ENCODE data around the gene U2SURP. TPM values are rescaled to one million over a fixed set of nuclear protein-coding genes. Genes with fewer than 3 reads are reported as not detected.

The U2SURP gene
- total and polyA plus RNA-seq, 10 of the 15 experiments (the other 5 are each of a cell fraction or from before 2014, with no cell fraction given) = 76.3 to 277 (median 150) TPM

DNA sequence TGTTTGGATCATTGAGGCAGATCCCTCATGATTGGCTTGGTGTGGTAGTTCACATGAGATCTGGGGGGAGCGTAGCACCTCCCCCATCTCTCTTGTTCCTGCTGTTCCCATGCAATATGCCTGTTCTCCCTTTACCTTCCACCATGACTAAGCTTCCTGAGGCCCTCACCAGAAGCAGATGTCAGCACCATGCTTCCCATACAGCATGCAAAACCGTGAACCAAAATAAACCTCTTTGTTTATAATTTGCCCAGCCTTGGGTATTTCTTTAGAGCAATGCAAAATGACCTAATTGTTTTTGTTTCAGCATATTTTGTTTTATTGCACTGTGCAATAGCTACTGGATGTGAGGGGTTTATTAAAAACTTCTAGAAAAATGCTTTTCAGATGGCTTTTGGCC, 61.6 kb downstream of the U2SURP start:
- no peak overlapping the region for H3K27ac ChIP-seq (ENCODE audit: control insufficient read depth, insufficient read depth)
- peaks cover 10% of the 10 kb centered on the region for H3K4me1 ChIP-seq (ENCODE audit: control insufficient read depth, insufficient read depth, low read length)
- FAIRE-seq (no peak), DNase-seq (ENCODE audit: low read depth, low spot score) (no peak), ATAC-seq (no peak)
- ChIA-PET CTCF (interaction anchor here (1.5 kb wide), 1 partner anchor 20 kb away, joined by 3 read pairs; no protein-coding TSS in a partner anchor), SMC1A (ENCODE audit: uncharacterized antibody, unreplicated experiment) (interaction anchor here (1.0 to 1.6 kb wide), 2 partner anchors 8 to 21 kb away, joined by 4 read pairs; no protein-coding TSS in a partner anchor), POLR2A (interaction anchor here (0.5 kb wide), 1 partner anchor 18 kb away, joined by 7 read pairs; no protein-coding TSS in a partner anchor), RAD21 (ENCODE audit: unreplicated experiment) (no interaction called here)
- no peaks in the 10 kb centered on the region for H3K27me3 ChIP-seq (replicated peaks in 1 of 2; ENCODE audit: control insufficient read depth in 2 of 2, insufficient read depth in 2 of 2, low read length in 1 of 2)
- BruUV-seq (replicated peaks) = no TSS peak
- H3K36me3 ChIP-seq (ENCODE audit: control insufficient read depth in 2 of 2, insufficient read depth in 2 of 2, low read length in 1 of 2) = peaks cover 0 to 8% of the 10 kb centered on the region in 2 experiments; a peak in 1 of 4 replicates
- no peaks in the 10 kb centered on the region for H4K20me1 ChIP-seq (ENCODE audit: control insufficient read depth, insufficient read depth)
- in situ Hi-C loops (cut with MboI) (no loop called here), intact Hi-C loops (cut with micrococcal nuclease; ENCODE audit: unreplicated experiment) (no loop called here)
- no peak overlapping the region for H3K4me3 ChIP-seq
- no peaks in the 10 kb centered on the region; the same call in 1 of the 2 replicates for H3K79me2 ChIP-seq (ENCODE audit: control insufficient read depth, insufficient read depth, low read length)
- no peak for TF ChIP-seq STAT3 (IDR thresholded peaks at IDR 0.05; ENCODE audit: low read depth, low read length)
- TF ChIP-seq POLR2AphosphoS2 (IDR thresholded peaks at IDR 0.05; ENCODE audit: low read depth, low read length) = no peak
- TF ChIP-seq JUNB (IDR thresholded peaks at IDR 0.05) = no peak
- no peak for TF ChIP-seq NR2C2 (IDR thresholded peaks at IDR 0.05; ENCODE audit: borderline replicate concordance, control insufficient read depth, insufficient read length, low read depth)
- no peak for TF ChIP-seq RBBP5 (conservative IDR thresholded peaks at IDR 0.05)
- TF ChIP-seq FOS (IDR thresholded peaks at IDR 0.05; ENCODE audit: borderline replicate concordance, extremely low read depth, insufficient read length) = no peak
- TF ChIP-seq SUZ12 (IDR thresholded peaks at IDR 0.05; ENCODE audit: unreplicated experiment) = no peak
- TF ChIP-seq, protein P1, sequence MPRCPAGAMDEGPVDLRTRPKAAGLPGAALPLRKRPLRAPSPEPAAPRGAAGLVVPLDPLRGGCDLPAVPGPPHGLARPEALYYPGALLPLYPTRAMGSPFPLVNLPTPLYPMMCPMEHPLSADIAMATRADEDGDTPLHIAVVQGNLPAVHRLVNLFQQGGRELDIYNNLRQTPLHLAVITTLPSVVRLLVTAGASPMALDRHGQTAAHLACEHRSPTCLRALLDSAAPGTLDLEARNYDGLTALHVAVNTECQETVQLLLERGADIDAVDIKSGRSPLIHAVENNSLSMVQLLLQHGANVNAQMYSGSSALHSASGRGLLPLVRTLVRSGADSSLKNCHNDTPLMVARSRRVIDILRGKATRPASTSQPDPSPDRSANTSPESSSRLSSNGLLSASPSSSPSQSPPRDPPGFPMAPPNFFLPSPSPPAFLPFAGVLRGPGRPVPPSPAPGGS (IDR thresholded peaks at IDR 0.05; ENCODE audit: borderline replicate concordance, insufficient read depth, low read depth, low read length, poor library complexity, severe bottlenecking) = no peak
- no peak for TF ChIP-seq RFX5 (IDR thresholded peaks at IDR 0.05; ENCODE audit: low read depth, low read length)
- no peak for TF ChIP-seq HCFC1 (IDR thresholded peaks at IDR 0.05; ENCODE audit: low read length)
- no peak for TF ChIP-seq POLR2AphosphoS5 (IDR thresholded peaks at IDR 0.05; ENCODE audit: low read length)
- no peak for TF ChIP-seq HDAC6 (IDR thresholded peaks at IDR 0.05; ENCODE audit: unreplicated experiment)
- no peak for TF ChIP-seq SREBF2 (IDR thresholded peaks at IDR 0.05; ENCODE audit: low read length)
- TF ChIP-seq EZH2 (IDR thresholded peaks at IDR 0.05; ENCODE audit: borderline replicate concordance, control insufficient read depth, low read depth, low read length) = no peak
- no peak for TF ChIP-seq NFXL1 (IDR thresholded peaks at IDR 0.05; ENCODE audit: borderline replicate concordance)
- TF ChIP-seq RCOR1 (conservative IDR thresholded peaks at IDR 0.05; ENCODE audit: low read depth, low read length) = no peak
- TF ChIP-seq, protein P2, sequence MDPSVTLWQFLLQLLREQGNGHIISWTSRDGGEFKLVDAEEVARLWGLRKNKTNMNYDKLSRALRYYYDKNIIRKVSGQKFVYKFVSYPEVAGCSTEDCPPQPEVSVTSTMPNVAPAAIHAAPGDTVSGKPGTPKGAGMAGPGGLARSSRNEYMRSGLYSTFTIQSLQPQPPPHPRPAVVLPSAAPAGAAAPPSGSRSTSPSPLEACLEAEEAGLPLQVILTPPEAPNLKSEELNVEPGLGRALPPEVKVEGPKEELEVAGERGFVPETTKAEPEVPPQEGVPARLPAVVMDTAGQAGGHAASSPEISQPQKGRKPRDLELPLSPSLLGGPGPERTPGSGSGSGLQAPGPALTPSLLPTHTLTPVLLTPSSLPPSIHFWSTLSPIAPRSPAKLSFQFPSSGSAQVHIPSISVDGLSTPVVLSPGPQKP (IDR thresholded peaks at IDR 0.05; ENCODE audit: low read depth, low read length) = no peak
- TF ChIP-seq KDM1A (IDR thresholded peaks at IDR 0.05; ENCODE audit: borderline replicate concordance) = no peak
- TF ChIP-seq, protein P3, sequence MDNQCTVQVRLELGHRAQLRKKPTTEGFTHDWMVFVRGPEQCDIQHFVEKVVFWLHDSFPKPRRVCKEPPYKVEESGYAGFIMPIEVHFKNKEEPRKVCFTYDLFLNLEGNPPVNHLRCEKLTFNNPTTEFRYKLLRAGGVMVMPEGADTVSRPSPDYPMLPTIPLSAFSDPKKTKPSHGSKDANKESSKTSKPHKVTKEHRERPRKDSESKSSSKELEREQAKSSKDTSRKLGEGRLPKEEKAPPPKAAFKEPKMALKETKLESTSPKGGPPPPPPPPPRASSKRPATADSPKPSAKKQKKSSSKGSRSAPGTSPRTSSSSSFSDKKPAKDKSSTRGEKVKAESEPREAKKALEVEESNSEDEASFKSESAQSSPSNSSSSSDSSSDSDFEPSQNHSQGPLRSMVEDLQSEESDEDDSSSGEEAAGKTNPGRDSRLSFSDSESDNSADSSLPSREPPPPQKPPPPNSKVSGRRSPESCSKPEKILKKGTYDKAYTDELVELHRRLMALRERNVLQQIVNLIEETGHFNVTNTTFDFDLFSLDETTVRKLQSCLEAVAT (IDR thresholded peaks at IDR 0.05) = no peak
- TF ChIP-seq NFYA (IDR thresholded peaks at IDR 0.05; ENCODE audit: borderline replicate concordance, low read depth, low read length) = no peak
- H3K9me3 ChIP-seq (replicated peaks; ENCODE audit: control insufficient read depth, insufficient read depth, low read length) = no peaks in the 10 kb centered on the region; the same call in 2 of the 3 replicates
- H2AFZ ChIP-seq (ENCODE audit: control insufficient read depth, low read depth, low read length) = no peak overlapping the region
- no peak overlapping the region for H3K9ac ChIP-seq (ENCODE audit: control insufficient read depth, insufficient read depth, low read length)
- WGBS (ENCODE audit: insufficient coverage, insufficient replicate concordance, low lambda C conversion rate, missing lambda C conversion rate) = 98% methylated on average over 2 of the region's 2 CpGs
- no peak overlapping the region for H3K4me2 ChIP-seq (ENCODE audit: control insufficient read depth, insufficient read depth)
